GM21360 (cell line): ENCODE data around the gene STON2.
"Not testable (repeated sequence)": the region's sequence is repeated elsewhere in the genome, so short reads cannot be mapped to it uniquely, and the experiment has no call there.

ENCODE experiments used
- ATAC-seq: cut with Tn5 transposase; IDR thresholded peaks from one replicate; pipeline ENCODE4 v1.9.1; 2021; ENCODE audit warnings: mild to moderate bottlenecking, moderate library complexity; ENCODE audit not compliant: unreplicated experiment

Gene STON2

GRCh38 chr14:81231540-81231939 is 168.6 kb downstream of the STON2 start:
- ATAC-seq = no peak

GRCh38 chr14:81224222-81224621 is 175.9 kb downstream of the STON2 start:
- no peak for ATAC-seq

GRCh38 chr14:81223788-81224187 is 176.3 kb downstream of the STON2 start:
- ATAC-seq = not testable (repeated sequence)

DNA sequence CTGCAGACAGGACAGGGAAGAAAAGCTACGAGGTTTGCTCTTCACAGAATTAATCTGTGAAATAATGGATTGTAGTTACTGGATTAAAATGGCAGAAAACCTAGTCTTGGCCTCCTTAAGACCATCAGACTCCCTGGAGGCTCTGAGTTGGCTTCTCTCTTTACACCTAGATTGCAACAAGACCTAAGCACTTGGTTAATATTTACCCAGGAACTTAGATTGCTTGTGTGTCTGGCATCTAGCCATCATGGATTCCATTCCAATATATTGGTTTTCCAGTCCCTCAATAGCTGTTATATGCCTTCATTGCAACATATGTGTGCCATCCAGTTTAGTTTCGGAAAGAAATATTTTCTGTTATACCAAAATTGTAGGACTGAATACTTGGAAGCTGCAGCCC is 177.4 kb downstream of the STON2 start:
- no peak for ATAC-seq

DNA sequence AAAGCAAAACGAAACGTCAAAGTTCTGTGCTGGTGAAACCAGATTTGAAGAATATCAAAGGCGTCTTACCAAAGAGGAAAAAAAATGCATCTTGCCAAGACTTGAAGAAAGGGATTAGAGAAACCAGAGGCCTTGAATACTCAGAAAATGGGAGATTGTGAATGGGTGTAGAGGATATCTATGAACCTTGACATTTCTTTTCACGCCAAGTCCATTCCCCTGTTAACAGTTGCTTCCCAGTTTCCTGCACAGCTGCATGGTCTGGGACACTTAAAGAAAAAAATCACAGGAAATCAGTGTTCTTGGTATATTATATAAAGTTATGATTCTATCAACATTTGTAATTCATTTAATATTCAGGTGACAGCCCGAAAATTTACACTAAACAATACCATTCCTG is 178.0 kb downstream of the STON2 start:
- ATAC-seq = no peak

GRCh38 chr14:81221579-81222102 is 178.5 kb downstream of the STON2 start:
- ATAC-seq = no peak

DNA sequence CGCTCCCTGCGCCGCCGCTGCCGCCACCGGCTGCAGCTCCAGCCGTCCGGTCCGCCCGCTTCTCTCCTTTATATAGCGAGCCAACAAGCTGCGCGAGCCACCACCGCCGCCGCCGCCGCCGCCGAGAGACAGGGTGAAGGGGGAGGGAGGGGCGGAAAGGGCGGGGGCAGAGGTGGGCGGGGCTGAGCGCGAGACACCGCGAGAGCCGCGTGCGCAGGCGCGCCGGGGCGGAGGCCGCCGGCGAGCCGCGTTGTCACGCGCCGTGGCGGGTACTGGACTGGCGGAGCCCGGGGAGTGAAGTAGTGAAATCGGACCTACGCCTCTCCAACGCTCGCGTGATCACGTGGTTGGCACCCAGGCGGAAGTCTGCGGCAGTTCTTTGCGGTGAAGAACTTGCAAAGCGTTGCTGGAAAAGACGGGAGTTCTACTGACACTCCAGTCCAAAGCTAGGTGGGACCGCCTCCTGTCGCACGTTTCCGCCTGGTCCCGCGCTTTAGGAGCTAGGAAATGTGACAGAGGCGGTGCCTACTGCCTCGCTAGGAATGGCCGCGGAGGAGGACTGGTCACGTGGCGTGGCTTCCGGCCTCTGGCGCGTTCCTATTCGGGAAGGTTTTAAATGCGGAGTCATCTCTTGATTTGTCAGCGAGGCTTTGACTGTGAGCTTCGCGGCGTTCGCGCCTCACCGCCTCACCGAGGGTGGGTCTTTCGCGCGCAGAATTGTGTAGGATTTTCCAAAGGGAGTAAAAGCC is 179.1 kb downstream of the STON2 start, which contains the start of gene GTF2A1:
Gene GTF2A1 (minus strand): TSS at position 130 of the 749 bp plus-strand sequence. CDS start 441 bp downstream, outside the sequence.
- ATAC-seq = peak; percentile 69

DNA sequence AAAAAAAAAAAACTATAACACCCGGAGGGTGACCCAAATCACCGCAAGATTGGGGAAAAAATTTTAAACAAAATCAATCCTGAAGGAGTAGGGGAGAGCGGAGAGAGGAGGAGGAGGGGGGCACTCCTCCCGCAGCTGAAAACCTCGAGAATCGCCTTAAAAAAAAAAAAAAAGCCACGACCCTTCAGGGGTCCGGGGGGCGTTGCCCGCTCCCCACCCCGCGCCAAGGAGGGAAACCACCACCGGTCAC is 179.6 kb downstream of the STON2 start:
- no peak for ATAC-seq

DNA sequence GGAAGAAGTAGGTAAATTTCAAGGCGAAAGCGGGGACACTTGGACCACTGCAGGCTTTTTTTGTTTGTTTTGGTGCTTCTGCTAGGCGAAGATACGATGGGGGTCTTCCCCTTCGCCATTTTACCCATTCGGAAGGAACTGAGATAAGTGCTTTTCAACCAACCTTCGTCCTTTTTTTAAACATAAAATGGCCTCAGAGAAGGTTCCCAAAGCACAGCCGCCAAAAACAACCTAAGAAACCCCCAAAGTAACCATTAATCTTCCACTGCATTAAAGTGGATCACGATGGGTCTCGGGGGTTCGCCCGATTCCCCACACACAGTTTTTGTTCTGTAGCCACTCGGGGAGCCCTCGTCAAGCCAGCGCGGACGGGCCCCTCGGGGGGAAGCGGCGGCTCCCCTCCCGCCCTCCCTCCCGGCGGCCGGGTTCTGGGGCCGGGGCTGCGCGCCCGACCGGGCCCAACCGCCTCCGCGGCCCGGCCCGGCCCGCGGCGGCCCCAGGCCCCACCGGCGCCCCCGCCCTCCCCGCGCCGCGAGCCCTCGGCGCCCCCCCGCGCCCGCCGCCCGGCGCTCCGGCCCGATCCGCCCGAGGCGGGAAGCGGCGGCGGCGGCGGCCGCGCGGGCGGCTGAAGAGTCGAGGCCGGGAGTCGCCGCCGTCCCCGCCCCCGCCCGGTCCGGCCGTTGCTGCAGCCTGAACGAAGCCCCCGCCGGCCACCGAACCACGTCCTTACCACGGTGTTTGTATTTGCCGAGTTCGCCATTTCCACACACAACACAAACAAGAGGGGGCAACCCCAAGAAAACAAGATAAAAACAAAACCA is 180.2 kb downstream of the STON2 start:
- no peak for ATAC-seq

GRCh38 chr14:81219210-81219758 is 180.8 kb downstream of the STON2 start:
- peak; percentile 70 for ATAC-seq

DNA sequence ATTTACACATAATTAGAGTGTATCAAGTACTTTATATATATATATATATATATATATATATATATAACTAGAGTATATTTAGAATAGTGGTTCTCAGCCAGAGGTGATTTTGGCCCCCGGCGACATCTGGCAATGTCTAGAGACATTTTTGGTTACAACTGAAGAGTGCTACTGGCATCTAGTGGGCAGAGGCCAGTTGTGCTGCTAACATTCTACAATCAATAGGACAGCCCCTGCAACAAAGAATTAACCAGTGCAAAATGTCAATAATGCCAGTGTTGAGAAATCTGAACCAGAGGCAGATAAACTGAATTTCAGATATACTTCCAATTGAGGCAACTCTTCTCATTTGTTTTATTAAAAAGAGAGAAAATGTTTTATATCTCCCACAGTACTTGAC is 188.3 kb downstream of the STON2 start:
- peak; percentile 55 for ATAC-seq
